ENCODE measurements around the gene CRYBG1.

GRCh38 chr6:106434530-106434929, 74.0 kb downstream of the CRYBG1 start:
- TF ChIP-seq CTCF (IDR thresholded peaks at IDR 0.05): no peak
- TF ChIP-seq POLR2A (IDR thresholded peaks at IDR 0.05): no peak
